ENCODE results near the gene SP110. TPM values are rescaled to one million over a fixed set of nuclear protein-coding genes. Genes with fewer than 3 reads are reported as not detected.

The SP110 gene
- total and polyA plus RNA-seq, 9 of the 15 experiments (the other 6 are each of a cell fraction or from before 2014, with no cell fraction given): 3.6 to 11.0 (median 7.1) TPM

DNA sequence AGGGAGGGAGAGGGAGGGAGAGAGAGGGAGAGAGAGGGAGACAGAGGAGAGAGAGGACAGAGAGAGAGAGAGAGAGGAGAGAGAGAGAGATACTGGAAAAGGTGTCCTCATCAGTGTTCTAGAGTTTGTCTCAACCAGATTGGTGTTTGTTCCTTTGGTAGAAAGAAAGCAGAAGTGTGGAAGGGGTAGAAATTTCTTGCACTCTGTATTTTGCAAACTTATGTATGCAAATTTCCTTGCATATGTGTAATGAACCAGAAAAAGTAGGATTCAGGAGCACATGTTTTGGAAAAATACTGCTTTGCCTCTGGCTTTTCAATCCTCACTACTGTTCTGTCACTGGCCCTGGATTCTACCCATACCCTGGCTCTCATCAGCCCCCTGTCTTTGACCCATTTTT is 4.7 kb upstream of the SP110 start:
- no peak overlapping the region for H3K27ac ChIP-seq (ENCODE audit: extremely low read depth, low read depth, low read length)
- no peaks in the 10 kb centered on the region for H3K9me3 ChIP-seq (replicated peaks; ENCODE audit: control insufficient read depth, insufficient read depth, low read depth, low read length)
- intact Hi-C loops (cut with micrococcal nuclease): no loop called here
- ChIA-PET POLR2A (no interaction called here), CTCF (ENCODE audit: low intra/inter-chr PET ratio) (no interaction called here)
- H3K4me1 ChIP-seq (replicated peaks in 1 of 2; ENCODE audit: control insufficient read depth in 2 of 2, insufficient read depth in 2 of 2, low read length in 2 of 2): no peaks in the 10 kb centered on the region; a peak in 1 of 5 replicates
- in situ Hi-C loops (cut with MboI): no loop called here
- H2AFZ ChIP-seq (ENCODE audit: low read depth, low read length): no peak overlapping the region
- H3K4me3 ChIP-seq: no peak overlapping the region
- H3K9ac ChIP-seq (ENCODE audit: insufficient read depth in 1 of 2, low read depth in 2 of 2, low read length in 2 of 2): no peak overlapping the region
- no TSS peak for BruUV-seq (replicated peaks)
- no peak overlapping the region for H3K4me2 ChIP-seq (ENCODE audit: insufficient read depth, low read length)
- H3K36me3 ChIP-seq (ENCODE audit: control insufficient read depth, insufficient read depth, low read length): no peaks in the 10 kb centered on the region
- ATAC-seq: no peak
- no peak for DNase-seq (ENCODE audit: extremely low read depth in 1 of 4, low spot score in 3 of 4)
- no peaks in the 10 kb centered on the region for H3K79me2 ChIP-seq (ENCODE audit: control insufficient read depth, insufficient read depth, low read length)
- no peaks in the 10 kb centered on the region for H3K27me3 ChIP-seq (ENCODE audit: control insufficient read depth in 2 of 2, insufficient read depth in 2 of 2, low read length in 2 of 2)
- H3K9me1 ChIP-seq (ENCODE audit: control insufficient read depth, insufficient read depth, low read length): no peaks in the 10 kb centered on the region
- no peak for FAIRE-seq
- H4K20me1 ChIP-seq (replicated peaks; ENCODE audit: control insufficient read depth, insufficient read depth, low read length): no peaks in the 10 kb centered on the region
- TF ChIP-seq RBM25 (IDR thresholded peaks at IDR 0.05; ENCODE audit: low read depth, low read length, severe bottlenecking): no peak
- TF ChIP-seq POLR2AphosphoS2 (IDR thresholded peaks at IDR 0.05; ENCODE audit: low read length): no peak
- TF ChIP-seq, protein P1, sequence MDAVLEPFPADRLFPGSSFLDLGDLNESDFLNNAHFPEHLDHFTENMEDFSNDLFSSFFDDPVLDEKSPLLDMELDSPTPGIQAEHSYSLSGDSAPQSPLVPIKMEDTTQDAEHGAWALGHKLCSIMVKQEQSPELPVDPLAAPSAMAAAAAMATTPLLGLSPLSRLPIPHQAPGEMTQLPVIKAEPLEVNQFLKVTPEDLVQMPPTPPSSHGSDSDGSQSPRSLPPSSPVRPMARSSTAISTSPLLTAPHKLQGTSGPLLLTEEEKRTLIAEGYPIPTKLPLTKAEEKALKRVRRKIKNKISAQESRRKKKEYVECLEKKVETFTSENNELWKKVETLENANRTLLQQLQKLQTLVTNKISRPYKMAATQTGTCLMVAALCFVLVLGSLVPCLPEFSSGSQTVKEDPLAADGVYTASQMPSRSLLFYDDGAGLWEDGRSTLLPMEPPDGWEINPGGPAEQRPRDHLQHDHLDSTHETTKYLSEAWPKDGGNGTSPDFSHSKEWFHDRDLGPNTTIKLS (IDR thresholded peaks at IDR 0.05; ENCODE audit: borderline replicate concordance, low read depth): no peak
- TF ChIP-seq ETV1 (tag; conservative IDR thresholded peaks at IDR 0.05; ENCODE audit: low read depth): no peak
- TF ChIP-seq TAF7 (tag; IDR thresholded peaks at IDR 0.05): no peak
- TF ChIP-seq CCNT2 (IDR thresholded peaks at IDR 0.05; ENCODE audit: borderline replicate concordance, extremely low read depth, insufficient read length, low read depth, low read length): no peak
- TF ChIP-seq ZNF436 (CRISPR knock-in tag; IDR thresholded peaks at IDR 0.05): no peak
- no peak for TF ChIP-seq DIDO1 (tag; IDR thresholded peaks at IDR 0.05; ENCODE audit: low read depth)
- no peak for TF ChIP-seq ZSCAN29 (IDR thresholded peaks at IDR 0.05)
- TF ChIP-seq MIER1 (IDR thresholded peaks at IDR 0.05; ENCODE audit: low read depth): no peak
- TF ChIP-seq, protein P2, sequence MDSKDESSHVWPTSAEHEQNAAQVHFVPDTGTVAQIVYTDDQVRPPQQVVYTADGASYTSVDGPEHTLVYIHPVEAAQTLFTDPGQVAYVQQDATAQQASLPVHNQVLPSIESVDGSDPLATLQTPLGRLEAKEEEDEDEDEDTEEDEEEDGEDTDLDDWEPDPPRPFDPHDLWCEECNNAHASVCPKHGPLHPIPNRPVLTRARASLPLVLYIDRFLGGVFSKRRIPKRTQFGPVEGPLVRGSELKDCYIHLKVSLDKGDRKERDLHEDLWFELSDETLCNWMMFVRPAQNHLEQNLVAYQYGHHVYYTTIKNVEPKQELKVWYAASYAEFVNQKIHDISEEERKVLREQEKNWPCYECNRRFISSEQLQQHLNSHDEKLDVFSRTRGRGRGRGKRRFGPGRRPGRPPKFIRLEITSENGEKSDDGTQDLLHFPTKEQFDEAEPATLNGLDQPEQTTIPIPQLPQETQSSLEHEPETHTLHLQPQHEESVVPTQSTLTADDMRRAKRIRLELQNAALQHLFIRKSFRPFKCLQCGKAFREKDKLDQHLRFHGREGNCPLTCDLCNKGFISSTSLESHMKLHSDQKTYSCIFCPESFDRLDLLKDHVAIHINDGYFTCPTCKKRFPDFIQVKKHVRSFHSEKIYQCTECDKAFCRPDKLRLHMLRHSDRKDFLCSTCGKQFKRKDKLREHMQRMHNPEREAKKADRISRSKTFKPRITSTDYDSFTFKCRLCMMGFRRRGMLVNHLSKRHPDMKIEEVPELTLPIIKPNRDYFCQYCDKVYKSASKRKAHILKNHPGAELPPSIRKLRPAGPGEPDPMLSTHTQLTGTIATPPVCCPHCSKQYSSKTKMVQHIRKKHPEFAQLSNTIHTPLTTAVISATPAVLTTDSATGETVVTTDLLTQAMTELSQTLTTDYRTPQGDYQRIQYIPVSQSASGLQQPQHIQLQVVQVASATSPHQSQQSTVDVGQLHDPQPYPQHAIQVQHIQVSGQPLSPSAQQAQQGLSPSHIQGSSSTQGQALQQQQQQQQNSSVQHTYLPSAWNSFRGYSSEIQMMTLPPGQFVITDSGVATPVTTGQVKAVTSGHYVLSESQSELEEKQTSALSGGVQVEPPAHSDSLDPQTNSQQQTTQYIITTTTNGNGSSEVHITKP (IDR thresholded peaks at IDR 0.05; ENCODE audit: partially characterized antibody): no peak
- TF ChIP-seq ZBED1 (IDR thresholded peaks at IDR 0.05): no peak
- TF ChIP-seq, protein P3, sequence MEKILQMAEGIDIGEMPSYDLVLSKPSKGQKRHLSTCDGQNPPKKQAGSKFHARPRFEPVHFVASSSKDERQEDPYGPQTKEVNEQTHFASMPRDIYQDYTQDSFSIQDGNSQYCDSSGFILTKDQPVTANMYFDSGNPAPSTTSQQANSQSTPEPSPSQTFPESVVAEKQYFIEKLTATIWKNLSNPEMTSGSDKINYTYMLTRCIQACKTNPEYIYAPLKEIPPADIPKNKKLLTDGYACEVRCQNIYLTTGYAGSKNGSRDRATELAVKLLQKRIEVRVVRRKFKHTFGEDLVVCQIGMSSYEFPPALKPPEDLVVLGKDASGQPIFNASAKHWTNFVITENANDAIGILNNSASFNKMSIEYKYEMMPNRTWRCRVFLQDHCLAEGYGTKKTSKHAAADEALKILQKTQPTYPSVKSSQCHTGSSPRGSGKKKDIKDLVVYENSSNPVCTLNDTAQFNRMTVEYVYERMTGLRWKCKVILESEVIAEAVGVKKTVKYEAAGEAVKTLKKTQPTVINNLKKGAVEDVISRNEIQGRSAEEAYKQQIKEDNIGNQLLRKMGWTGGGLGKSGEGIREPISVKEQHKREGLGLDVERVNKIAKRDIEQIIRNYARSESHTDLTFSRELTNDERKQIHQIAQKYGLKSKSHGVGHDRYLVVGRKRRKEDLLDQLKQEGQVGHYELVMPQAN (IDR thresholded peaks at IDR 0.05; ENCODE audit: borderline replicate concordance): no peak
- no peak for TF ChIP-seq POLR2A (conservative IDR thresholded peaks at IDR 0.05)

Measured in K562 (cell line).